Mesenchymal stem cell (in vitro differentiated cells and primary cell): ENCODE data around the gene UBQLN1. TPM values are rescaled to one million over a fixed set of nuclear protein-coding genes. Genes with fewer than 3 reads are reported as not detected.

Experiments used
- DNase-seq: peaks from one replicate; pipeline ENCODE4 v3.0.0-alpha.2; 2013
- H2AFZ ChIP-seq: one replicate; pipeline ENCODE4 v1.6.1; 2013; ENCODE audit warnings: low read depth, mild to moderate bottlenecking, control low read depth, inconsistent platforms, low read length, moderate library complexity
- H2AK5ac ChIP-seq: 2 replicates; pipeline ENCODE4 v1.6.1; 2013; ENCODE audit warnings: low read length, moderate library complexity, mild to moderate bottlenecking, inconsistent platforms; ENCODE audit not compliant: severe bottlenecking
- H2BK120ac ChIP-seq: one replicate; pipeline ENCODE4 v1.6.1; 2013; ENCODE audit warnings: low read depth, mild to moderate bottlenecking, inconsistent platforms, low read length, moderate library complexity
- H2BK12ac ChIP-seq, 2 experiments: one replicate each; pipeline ENCODE4 v1.6.1; 2013; ENCODE audit warnings: inconsistent platforms in 2 of 2, low read length in 2 of 2, mild to moderate bottlenecking in 2 of 2, moderate library complexity in 2 of 2, control low read depth in 1 of 2
- H2BK15ac ChIP-seq: one replicate; pipeline ENCODE4 v1.6.1; 2013; ENCODE audit warnings: mild to moderate bottlenecking, low read depth, inconsistent platforms; ENCODE audit not compliant: poor library complexity, severe bottlenecking
- H2BK5ac ChIP-seq: 2 replicates; pipeline ENCODE4 v1.6.1; 2013; ENCODE audit warnings: low read depth, mild to moderate bottlenecking, low read length, control low read depth, inconsistent platforms; ENCODE audit not compliant: poor library complexity, severe bottlenecking
- H3K14ac ChIP-seq, 2 experiments: one replicate each; pipeline ENCODE4 v1.6.1; 2013; ENCODE audit warnings: inconsistent platforms in 2 of 2, low read length in 2 of 2, control low read depth in 1 of 2, mild to moderate bottlenecking in 1 of 2, moderate library complexity in 1 of 2
- H3K18ac ChIP-seq, 2 experiments: one replicate each; pipeline ENCODE4 v1.6.1; 2013; ENCODE audit warnings: inconsistent platforms in 2 of 2, low read length in 2 of 2, control low read depth in 1 of 2, low read depth in 1 of 2, mild to moderate bottlenecking in 1 of 2
- H3K23ac ChIP-seq, 2 experiments: one replicate each; pipeline ENCODE4 v1.6.1; 2013; ENCODE audit warnings: inconsistent platforms in 2 of 2, low read length in 2 of 2, mild to moderate bottlenecking in 2 of 2, moderate library complexity in 2 of 2, control low read depth in 1 of 2
- H3K27ac ChIP-seq: 2 replicates; pipeline ENCODE4 v1.5.1; 2013; ENCODE audit warnings: mild to moderate bottlenecking, moderate library complexity, low read length, control low read depth, inconsistent platforms; ENCODE audit not compliant: poor library complexity, severe bottlenecking
- H3K27me3 ChIP-seq, 2 experiments: 2 replicates each; pipeline versions ENCODE4 v1.6.1 to v1.7.0; 2013; ENCODE audit warnings: low read length in 2 of 2, mild to moderate bottlenecking in 2 of 2, moderate library complexity in 2 of 2, control low read depth in 1 of 2, inconsistent platforms in 1 of 2; ENCODE audit not compliant: control insufficient read depth in 1 of 2, insufficient read depth in 1 of 2
- H3K36me3 ChIP-seq, 2 experiments: 2 replicates each; pipeline versions ENCODE4 v1.6.1 to v1.7.0; 2013; ENCODE audit warnings: low read length in 2 of 2, control low read depth in 1 of 2, inconsistent platforms in 1 of 2, low read depth in 1 of 2, mild to moderate bottlenecking in 1 of 2; ENCODE audit not compliant: insufficient read depth in 2 of 2, control insufficient read depth in 1 of 2
- H3K4ac ChIP-seq, 2 experiments: one replicate each; pipeline ENCODE4 v1.6.1; 2013; ENCODE audit warnings: inconsistent platforms in 2 of 2, low read length in 2 of 2, mild to moderate bottlenecking in 2 of 2, moderate library complexity in 2 of 2, control low read depth in 1 of 2, low read depth in 1 of 2
- H3K4me1 ChIP-seq: 2 replicates; pipeline ENCODE4 v1.6.1; 2013; ENCODE audit warnings: low read depth, low read length, control low read depth; ENCODE audit not compliant: control insufficient read depth, insufficient read depth
- H3K4me2 ChIP-seq: 2 replicates; pipeline ENCODE4 v1.6.1; 2013; ENCODE audit warnings: low read length, mild to moderate bottlenecking, inconsistent platforms; ENCODE audit not compliant: poor library complexity, severe bottlenecking
- H3K4me3 ChIP-seq, 2 experiments: 2 replicates each; pipeline versions ENCODE4 v1.5.1 to v1.7.0; 2013; ENCODE audit warnings: low read length in 2 of 2, mild to moderate bottlenecking in 2 of 2, control low read depth in 1 of 2, low read depth in 1 of 2; ENCODE audit not compliant: insufficient read depth in 1 of 2
- H3K79me1 ChIP-seq: replicated peaks from 2 replicates; pipeline ENCODE4 v1.6.1; 2013; ENCODE audit warnings: mild to moderate bottlenecking, control low read depth, low read length, inconsistent platforms; ENCODE audit not compliant: poor library complexity, severe bottlenecking
- H3K9ac ChIP-seq: 2 replicates; pipeline ENCODE4 v1.7.0; 2013; ENCODE audit warnings: mild to moderate bottlenecking, low read length, moderate library complexity
- H3K9me3 ChIP-seq: 2 replicates; pipeline ENCODE4 v1.7.0; 2013; ENCODE audit warnings: mild to moderate bottlenecking, low read length; ENCODE audit not compliant: control insufficient read depth
- H4K8ac ChIP-seq: one replicate; pipeline ENCODE4 v1.6.1; 2013; ENCODE audit warnings: inconsistent platforms, mild to moderate bottlenecking, low read length, moderate library complexity
- H4K91ac ChIP-seq: one replicate; pipeline ENCODE4 v1.6.1; 2013; ENCODE audit warnings: mild to moderate bottlenecking, low read length, inconsistent platforms
- WGBS: methylation state at CpG from one replicate; pipeline ENCODE4 v1.1.7; 2013; ENCODE audit warnings: mixed read lengths; 5-methylcytosine and 5-hydroxymethylcytosine counted together
- polyA plus RNA-seq, 2 experiments: library from polyadenylated mRNA; stranded (reverse); fragments of 200-250 nt; gene quantifications; one replicate each; pipeline ENCODE4 v1.2.3, GENCODE V29; 2013

UBQLN1 gene
- polyA plus RNA-seq (2013, experiment 1 of 2), result 62.4 TPM
- 64.0 TPM for polyA plus RNA-seq (2013, experiment 2 of 2)

DNA sequence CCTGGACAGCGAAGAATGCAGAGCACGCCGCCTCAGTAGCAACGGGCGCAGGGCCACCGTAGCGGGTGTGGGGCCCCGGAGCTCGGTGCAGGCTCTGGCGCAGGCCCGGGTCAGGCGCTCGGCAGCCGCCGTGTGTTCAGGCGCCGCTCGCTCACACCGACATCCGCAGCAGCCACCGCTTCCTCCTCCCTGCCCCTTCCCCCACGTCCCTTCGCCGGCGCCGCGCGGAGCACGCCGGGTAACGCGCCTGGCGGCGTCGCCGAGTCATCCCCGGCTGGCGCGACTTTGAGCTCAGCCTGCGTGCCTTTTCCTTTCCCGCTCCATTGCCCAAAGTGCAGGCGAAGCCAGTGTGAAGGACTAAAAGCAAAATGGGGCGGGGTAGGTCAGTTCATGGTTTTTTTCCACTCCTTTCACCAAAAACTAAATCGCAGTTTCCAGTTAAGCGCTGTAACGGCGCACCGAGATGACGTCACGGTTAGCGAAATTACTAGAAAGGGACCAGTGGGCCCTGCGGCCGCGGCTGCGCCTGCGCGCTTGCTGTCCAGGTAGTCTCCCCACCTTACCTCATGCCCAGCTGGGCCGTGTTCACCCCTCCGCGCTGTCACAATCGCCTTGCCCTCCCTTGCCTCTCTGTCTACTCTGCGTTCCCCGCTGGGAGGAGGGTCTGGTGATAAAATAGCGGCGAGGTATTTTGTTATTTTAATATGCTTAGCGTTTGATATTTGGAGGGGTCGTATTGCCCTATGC, at the start of gene UBQLN1:
TSS of gene UBQLN1 (minus strand) at position 191 of the 747 bp plus-strand sequence. CDS start 279 bp downstream, outside the sequence.
- Histone ChIP-seq H2BK5ac (peak within 1 kb of the TSS; percentile 97), H3K18ac (peak within 1 kb of the TSS; percentile 99), H2BK12ac (peak within 1 kb of the TSS in 1 of 2 experiments; percentile 34), H2AFZ (peak within 1 kb of the TSS; percentile 83), H3K27me3 (no peaks in the 10 kb centered on the region), H2BK120ac (peak within 1 kb of the TSS; percentile 64), H4K8ac (peak within 1 kb of the TSS; percentile 100), H4K91ac (peak within 1 kb of the TSS; percentile 98), H3K4me3 (peak within 1 kb of the TSS; percentile 90 to 92), H3K27ac (peak within 1 kb of the TSS; percentile 99), H3K4ac (peak within 1 kb of the TSS; percentile 90 to 99), H2BK15ac (peak within 1 kb of the TSS; percentile 97), H3K9ac (peak within 1 kb of the TSS; percentile 98), H3K79me1 (peaks cover 8% of the 10 kb centered on the region), H3K23ac (peak within 1 kb of the TSS in 1 of 2 experiments; percentile 96), H3K4me2 (peak within 1 kb of the TSS; percentile 99), H3K9me3 (no peaks in the 10 kb centered on the region), H3K14ac (peak within 1 kb of the TSS; percentile 38 to 91), H3K36me3 (no peaks in the 10 kb centered on the region), H3K4me1 (peaks cover 2% of the 10 kb centered on the region), H2AK5ac (no peak within 1 kb of the TSS)
- DNase-seq, result peak; percentile 94
- under 1% methylated on average over 55 of the region's 67 CpGs for whole genome bisulfite sequencing

DNA sequence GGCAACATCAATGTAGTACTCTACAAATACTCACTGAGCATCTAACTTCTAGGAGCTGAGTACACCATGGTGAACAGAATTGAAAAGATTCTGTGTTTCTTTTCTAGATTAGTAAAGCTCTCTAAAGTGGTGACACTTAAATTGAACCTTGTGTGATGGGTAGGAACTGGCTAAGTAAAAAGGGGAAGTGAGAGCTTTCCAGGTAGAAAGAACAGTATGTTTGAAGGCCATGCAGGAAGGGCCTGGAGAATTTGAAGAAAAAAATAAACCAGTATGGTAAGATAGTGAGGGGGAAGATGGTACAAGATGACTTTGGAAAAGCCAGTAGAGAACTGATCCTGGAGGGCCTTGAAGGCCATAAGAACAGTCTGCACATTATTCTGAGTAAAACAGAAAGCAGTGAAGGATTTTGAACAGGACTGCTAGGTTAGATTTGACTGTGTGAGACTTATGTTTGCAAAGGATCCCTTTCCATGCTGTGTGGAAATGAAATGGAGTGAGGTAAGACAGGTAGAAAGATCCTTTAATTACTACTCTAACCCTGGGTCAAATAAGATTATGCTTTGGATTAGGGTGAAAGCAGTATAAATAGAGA, 46.7 kb upstream of the UBQLN1 start:
- H3K4me2 ChIP-seq, result no peak overlapping the region
- no peak overlapping the region for H2AFZ ChIP-seq
- H3K9ac ChIP-seq, result no peak overlapping the region
- no peak overlapping the region for H3K4me3 ChIP-seq
- no peak overlapping the region for H3K14ac ChIP-seq
- no peaks in the 10 kb centered on the region for H3K27me3 ChIP-seq
- no peak overlapping the region for H4K8ac ChIP-seq
- H3K79me1 ChIP-seq, result no peaks in the 10 kb centered on the region
- H2BK120ac ChIP-seq, result no peak overlapping the region
- H4K91ac ChIP-seq, result no peak overlapping the region
- no peaks in the 10 kb centered on the region for H3K4me1 ChIP-seq
- no peak overlapping the region for H3K23ac ChIP-seq
- H2BK5ac ChIP-seq, result no peak overlapping the region
- H3K27ac ChIP-seq, result no peak overlapping the region
- H3K36me3 ChIP-seq, result no peaks in the 10 kb centered on the region
- H3K9me3 ChIP-seq, result no peaks in the 10 kb centered on the region
- no peak overlapping the region for H2BK15ac ChIP-seq
- H2AK5ac ChIP-seq, result no peak overlapping the region
- no peak overlapping the region for H3K18ac ChIP-seq
- H3K4ac ChIP-seq, result no peak overlapping the region
- H2BK12ac ChIP-seq, result no peak overlapping the region
- DNase-seq, result no peak

DNA sequence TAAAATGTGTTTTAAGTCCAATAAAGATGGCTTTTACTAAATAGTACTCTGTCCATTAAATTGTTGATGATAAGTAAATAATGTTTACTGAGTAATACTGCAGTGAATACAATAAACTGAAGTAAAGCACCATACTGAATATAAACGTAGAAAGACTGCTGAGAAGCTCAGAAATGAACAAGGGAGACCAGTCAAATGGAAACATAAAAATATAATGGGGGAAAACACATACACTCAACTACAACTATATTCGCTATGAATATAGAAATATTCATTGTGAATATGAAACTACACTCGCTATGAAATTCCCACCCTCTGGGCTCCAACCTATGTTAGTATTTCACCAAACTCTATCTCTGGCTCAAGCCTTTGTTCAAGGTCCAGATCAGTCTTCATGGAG, 41.9 kb upstream of the UBQLN1 start:
- H2BK120ac ChIP-seq, result no peak overlapping the region
- H3K4me2 ChIP-seq, result no peak overlapping the region
- H2BK12ac ChIP-seq, result no peak overlapping the region
- H3K18ac ChIP-seq, result no peak overlapping the region
- H3K9me3 ChIP-seq, result no peaks in the 10 kb centered on the region
- no peaks in the 10 kb centered on the region for H3K79me1 ChIP-seq
- H3K23ac ChIP-seq, result no peak overlapping the region
- H2AK5ac ChIP-seq, result no peak overlapping the region
- H4K8ac ChIP-seq, result no peak overlapping the region
- no peak overlapping the region for H3K4me3 ChIP-seq
- H3K27ac ChIP-seq, result no peak overlapping the region
- no peak overlapping the region for H4K91ac ChIP-seq
- H3K4me1 ChIP-seq, result no peaks in the 10 kb centered on the region
- H2BK5ac ChIP-seq, result no peak overlapping the region
- DNase-seq, result no peak
- H3K27me3 ChIP-seq, result no peaks in the 10 kb centered on the region
- H3K9ac ChIP-seq, result no peak overlapping the region
- H2BK15ac ChIP-seq, result no peak overlapping the region
- H2AFZ ChIP-seq, result no peak overlapping the region
- no peak overlapping the region for H3K4ac ChIP-seq
- H3K36me3 ChIP-seq, result no peaks in the 10 kb centered on the region
- H3K14ac ChIP-seq, result no peak overlapping the region
- WGBS, result 96% methylated on average over 2 of the region's 3 CpGs

DNA sequence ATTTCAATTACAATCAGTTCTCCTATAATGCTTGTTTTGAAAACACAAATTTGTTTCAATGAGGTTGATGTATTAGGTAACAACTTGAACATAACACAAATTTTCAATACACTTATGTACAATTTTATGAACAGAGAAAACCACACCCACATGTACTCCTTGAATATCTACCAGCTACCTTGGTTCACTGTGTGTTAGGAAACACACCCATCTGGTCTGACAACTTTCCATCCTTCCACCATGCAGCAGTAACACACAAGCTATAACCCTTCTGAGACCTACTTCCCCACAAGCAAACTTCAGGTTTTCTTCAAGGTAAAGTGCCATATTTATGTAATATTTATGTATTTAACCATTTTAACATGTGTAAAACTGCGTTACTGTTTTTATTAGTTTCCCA, 36.4 kb upstream of the UBQLN1 start:
- H2AK5ac ChIP-seq, result no peak overlapping the region
- H4K8ac ChIP-seq, result no peak overlapping the region
- no CpG with 5 or more reads among the region's 1 CpG for WGBS

More for the DNA sequence above, 36.4 kb upstream of the UBQLN1 start:
- Histone ChIP-seq H3K18ac (no peak overlapping the region), H2BK120ac (no peak overlapping the region), H3K4me3 (no peak overlapping the region), H3K4me2 (no peak overlapping the region), H2AFZ (no peak overlapping the region), H3K9ac (no peak overlapping the region), H3K27ac (no peak overlapping the region), H3K36me3 (no peaks in the 10 kb centered on the region), H2BK15ac (no peak overlapping the region), H2BK12ac (no peak overlapping the region), H3K14ac (no peak overlapping the region), H2BK5ac (no peak overlapping the region), H4K91ac (no peak overlapping the region), H3K79me1 (no peaks in the 10 kb centered on the region), H3K27me3 (no peaks in the 10 kb centered on the region), H3K23ac (no peak overlapping the region), H3K4ac (no peak overlapping the region), H3K4me1 (no peaks in the 10 kb centered on the region), H3K9me3 (no peaks in the 10 kb centered on the region)
- no peak for DNase-seq
